Transverse colon (tissue), 3 donors: ENCODE data around the gene HAO1.

Source experiments
- POLR2A ChIP-seq: fragments of 450-650 bp; IDR thresholded peaks from one replicate; pipeline ENCODE4 v1.6.1; 2016; ENCODE audit warnings: antibody characterized with exemption, mild to moderate bottlenecking, moderate library complexity
- TF ChIP-seq, protein P1 (sequence below), 5 experiments: fragments of 200-600 bp in 3 of 5; fragments of 450-650 bp in 2 of 5; sonication (generic) in 3 of 5; IDR thresholded peaks; 1 replicate in 2 of 5; 2 replicates in 3 of 5; pipeline ENCODE4 v1.5.1; 2016 to 2017; ENCODE audit warnings: antibody characterized with exemption in 5 of 5, inconsistent platforms in 3 of 5, mild to moderate bottlenecking in 2 of 5, moderate library complexity in 1 of 5

DNA sequence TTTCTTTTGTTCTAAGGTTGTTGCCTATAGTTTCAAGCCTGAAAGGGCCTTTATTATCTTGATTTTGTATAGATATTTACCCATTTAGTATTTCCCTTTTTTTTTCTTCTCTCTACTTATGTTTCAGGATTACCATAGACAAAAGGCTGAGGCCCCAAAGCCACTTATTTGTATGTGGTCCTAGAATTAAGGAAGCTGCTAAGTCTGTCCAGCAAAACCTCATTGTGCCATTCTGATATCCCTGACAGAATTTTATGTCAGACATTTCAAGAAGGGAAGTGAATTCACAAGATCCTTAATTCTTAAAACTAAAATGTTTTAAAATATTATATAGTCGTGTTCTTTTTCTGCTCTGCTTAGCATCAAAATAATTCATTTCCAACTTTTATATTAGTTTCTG is 6.9 kb downstream of the HAO1 start:
- no peak for TF ChIP-seq POLR2A
- TF ChIP-seq, protein P1, sequence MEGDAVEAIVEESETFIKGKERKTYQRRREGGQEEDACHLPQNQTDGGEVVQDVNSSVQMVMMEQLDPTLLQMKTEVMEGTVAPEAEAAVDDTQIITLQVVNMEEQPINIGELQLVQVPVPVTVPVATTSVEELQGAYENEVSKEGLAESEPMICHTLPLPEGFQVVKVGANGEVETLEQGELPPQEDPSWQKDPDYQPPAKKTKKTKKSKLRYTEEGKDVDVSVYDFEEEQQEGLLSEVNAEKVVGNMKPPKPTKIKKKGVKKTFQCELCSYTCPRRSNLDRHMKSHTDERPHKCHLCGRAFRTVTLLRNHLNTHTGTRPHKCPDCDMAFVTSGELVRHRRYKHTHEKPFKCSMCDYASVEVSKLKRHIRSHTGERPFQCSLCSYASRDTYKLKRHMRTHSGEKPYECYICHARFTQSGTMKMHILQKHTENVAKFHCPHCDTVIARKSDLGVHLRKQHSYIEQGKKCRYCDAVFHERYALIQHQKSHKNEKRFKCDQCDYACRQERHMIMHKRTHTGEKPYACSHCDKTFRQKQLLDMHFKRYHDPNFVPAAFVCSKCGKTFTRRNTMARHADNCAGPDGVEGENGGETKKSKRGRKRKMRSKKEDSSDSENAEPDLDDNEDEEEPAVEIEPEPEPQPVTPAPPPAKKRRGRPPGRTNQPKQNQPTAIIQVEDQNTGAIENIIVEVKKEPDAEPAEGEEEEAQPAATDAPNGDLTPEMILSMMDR (IDR thresholded peaks at IDR 0.05), result no peak
